ENCODE measurements around the gene CPEB4.

The CPEB4 gene

DNA sequence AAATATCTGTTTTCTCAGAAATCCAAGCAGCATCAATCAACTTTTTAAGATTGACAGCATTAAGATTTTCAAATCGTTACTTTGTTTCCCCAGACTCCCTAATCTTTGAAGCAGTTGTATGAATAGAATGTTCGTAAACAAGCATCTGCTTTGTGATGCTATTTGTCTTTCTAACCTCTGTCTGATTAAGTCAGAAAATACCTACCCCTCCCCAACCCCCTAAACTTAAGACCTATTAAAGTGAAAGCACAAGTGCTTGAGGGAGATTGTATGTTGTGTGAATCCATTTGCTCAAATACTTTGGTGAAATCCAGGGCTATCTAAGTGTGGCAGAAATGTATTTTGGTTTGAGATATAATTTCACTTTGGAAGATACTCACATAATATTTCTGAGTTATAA is 53.0 kb downstream of the CPEB4 start:
- DNase-seq (ENCODE audit: low read depth in 3 of 3, low spot score in 1 of 3): no peak

- DNase-seq (ENCODE audit: low read depth in 3 of 3, low spot score in 1 of 3): no peak
These were observed 53.7 kb downstream of the CPEB4 start for GRCh38 chr5:173941758-173942401.

DNA sequence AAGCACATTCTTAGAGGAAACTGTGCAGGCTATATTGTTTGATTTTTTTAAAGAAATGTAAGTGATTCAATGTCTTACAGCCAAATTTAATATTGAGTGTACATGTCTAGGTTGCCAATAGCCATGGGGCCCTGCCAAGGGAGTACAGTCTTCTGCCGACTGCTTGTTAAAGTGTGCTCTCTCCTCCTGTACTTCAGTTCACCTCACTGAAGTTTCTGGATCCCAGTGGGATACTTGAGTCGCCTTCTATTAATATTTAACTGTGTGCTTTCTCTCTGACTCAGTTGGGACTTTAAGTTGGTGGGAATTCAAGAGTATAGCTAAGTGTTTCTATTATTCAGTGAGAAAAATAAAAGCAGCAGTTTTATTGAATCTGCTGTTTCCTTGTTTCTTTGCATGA is 56.4 kb downstream of the CPEB4 start:
- no peak for DNase-seq (ENCODE audit: low read depth in 3 of 3, low spot score in 1 of 3)

DNA sequence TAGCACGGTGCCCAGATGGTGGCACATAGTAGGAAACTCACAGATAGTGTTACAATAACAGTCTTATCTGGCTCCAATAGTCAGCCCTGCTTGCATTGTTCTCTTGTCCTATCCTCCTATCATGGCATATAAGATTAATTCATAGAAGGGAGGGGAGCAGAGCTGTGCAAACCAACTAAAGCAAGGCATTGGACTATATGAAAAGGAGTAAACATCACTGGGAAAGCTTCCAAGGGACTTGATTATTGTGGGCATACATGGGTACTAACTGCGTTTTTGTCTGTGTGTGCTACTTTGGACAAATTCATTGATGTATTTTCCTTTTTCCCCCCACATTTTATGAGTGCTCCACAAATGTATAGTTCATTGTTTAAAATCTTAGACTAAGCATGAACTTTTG is 57.0 kb downstream of the CPEB4 start:
- no peak for DNase-seq (ENCODE audit: low read depth in 3 of 3, low spot score in 1 of 3)

DNA sequence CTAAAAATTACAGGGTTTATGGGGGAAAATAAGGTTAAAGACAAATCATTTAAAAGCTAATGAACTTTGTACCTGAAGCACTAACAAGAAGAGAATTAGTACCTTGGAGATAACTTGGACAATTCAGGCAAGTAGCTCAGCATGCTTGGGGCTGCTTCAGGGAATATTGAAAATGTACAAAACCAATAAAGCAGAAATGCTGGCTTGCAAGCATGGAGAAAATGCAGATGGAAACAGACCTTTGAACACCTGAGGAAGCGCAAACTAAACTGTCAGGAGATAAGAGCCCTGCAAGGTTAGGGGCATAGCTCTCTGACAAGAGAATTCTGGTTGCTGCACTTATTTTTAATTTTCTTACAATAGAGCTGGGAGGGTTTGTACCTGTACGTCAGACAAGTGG is 58.2 kb downstream of the CPEB4 start:
- DNase-seq (ENCODE audit: low read depth in 3 of 3, low spot score in 1 of 3): no peak

DNA sequence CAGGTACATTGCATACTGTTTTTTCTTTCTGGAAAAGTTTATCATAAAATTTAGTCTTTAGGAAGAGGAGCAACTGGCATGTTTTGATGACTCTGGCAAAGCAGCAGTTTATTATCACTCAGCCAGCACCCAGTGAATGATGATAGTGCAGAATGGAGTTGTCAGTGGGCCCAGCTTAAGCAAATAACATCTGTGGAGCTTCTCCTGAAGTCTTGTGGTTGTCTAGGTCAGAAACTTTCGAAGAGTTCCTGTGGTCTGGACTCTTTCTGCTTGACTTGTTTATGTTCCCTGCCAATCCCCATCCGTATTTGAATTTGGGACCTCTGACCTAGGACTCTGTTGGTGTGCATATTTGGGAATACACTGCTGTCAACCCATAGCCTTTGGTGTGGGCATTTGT is 62.7 kb downstream of the CPEB4 start:
- DNase-seq (ENCODE audit: low read depth in 3 of 3, low spot score in 1 of 3): no peak

DNA sequence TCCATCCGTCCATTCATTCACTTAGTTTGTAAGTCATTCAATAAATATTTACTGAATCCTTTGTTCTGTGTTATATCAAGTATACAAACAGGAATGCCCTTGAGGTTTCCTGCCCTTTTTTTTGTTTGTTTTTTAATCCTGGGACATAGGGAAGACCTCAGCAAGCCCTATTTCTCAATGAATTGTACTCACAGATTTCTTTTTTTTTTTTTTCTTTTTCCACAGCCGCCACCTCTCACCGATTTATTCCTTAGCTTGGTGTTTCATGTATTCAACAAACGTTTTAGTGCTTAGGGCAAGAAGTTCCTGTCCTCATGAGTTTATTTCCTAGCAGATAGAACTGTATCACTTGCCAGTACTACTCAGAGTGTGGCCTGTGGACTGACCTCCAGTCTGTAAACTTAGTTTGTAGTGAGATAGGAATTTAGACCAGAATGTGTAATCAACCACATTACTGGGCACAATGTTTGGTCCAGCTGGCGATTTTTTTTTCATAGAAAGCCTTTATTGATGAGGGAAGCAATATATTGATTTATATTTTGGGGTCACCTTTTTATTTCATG is 65.5 kb downstream of the CPEB4 start:
- no peak for DNase-seq (ENCODE audit: low read depth in 3 of 3, low spot score in 1 of 3)

- no peak for DNase-seq (ENCODE audit: low read depth in 3 of 3, low spot score in 1 of 3)
These were observed 66.7 kb downstream of the CPEB4 start for GRCh38 chr5:173954671-173955521.

GRCh38 chr5:173960986-173961385 is 72.8 kb downstream of the CPEB4 start:
- DNase-seq (ENCODE audit: low read depth in 3 of 3, low spot score in 1 of 3): no peak

GRCh38 chr5:173961418-173961817 is 73.3 kb downstream of the CPEB4 start:
- DNase-seq (ENCODE audit: low read depth in 3 of 3, low spot score in 1 of 3): no peak

GRCh38 chr5:173962436-173962972 is 74.4 kb downstream of the CPEB4 start:
- DNase-seq (ENCODE audit: low read depth in 3 of 3, low spot score in 1 of 3): no peak

GRCh38 chr5:173963182-173963838 is 75.2 kb downstream of the CPEB4 start:
- DNase-seq (ENCODE audit: low read depth in 3 of 3, low spot score in 1 of 3): no peak

DNA sequence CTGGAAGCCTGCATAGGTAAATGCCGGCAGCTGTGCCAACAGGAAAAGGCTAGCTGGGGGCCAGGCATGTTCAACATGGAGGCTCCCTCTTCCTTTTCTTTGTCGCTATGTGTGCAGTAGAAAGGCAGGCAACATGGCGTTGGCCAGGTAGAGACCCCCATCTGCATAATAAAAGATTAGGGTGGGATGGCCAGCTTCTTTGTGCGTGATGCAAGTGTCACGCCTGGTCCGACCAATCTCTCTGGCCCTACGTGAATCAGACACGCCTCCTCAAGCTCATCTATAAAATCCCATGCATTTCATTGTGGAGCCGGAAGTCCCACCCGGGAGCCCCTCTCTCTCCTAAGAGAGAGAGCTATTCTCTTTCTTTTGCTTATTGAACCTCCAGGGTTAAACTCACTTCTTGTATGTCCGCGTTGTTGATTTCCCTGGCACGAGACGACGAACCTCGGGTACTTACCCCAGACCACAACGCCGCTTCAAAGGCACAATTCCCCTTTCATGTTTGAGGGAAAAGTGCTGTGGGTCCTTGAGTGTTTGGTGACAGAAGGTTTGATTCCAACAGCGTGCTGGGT is 75.8 kb downstream of the CPEB4 start:
- DNase-seq (ENCODE audit: low read depth in 3 of 3, low spot score in 1 of 3): no peak

DNA sequence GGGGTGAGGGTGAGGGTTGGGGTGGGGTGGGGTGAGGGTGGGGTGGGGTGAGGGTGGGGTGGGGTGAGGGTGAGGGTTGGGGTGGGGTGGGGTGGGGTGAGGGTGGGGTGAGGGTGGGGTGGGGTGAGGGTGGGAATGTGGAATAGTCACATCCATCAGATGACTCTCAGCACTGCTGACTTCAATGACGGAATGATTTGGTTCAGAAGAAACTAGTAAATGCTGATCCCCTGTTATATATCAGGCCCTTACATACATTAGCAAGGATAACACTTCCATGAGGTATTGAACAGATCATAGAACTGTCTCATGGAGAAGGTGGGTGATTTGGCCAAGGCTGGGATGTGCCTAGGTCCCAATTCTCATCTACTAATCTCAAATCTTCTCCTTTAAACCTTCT is 76.4 kb downstream of the CPEB4 start:
- DNase-seq (ENCODE audit: low read depth in 3 of 3, low spot score in 1 of 3): no peak

- DNase-seq (ENCODE audit: low read depth in 3 of 3, low spot score in 1 of 3): no peak
These were observed 79.1 kb downstream of the CPEB4 start for GRCh38 chr5:173967241-173967640.

- no peak for DNase-seq (ENCODE audit: low read depth in 3 of 3, low spot score in 1 of 3)
These were observed 80.1 kb downstream of the CPEB4 start for GRCh38 chr5:173968154-173968797.

GRCh38 chr5:173969167-173970049 is 81.3 kb downstream of the CPEB4 start:
- DNase-seq (ENCODE audit: low read depth in 3 of 3, low spot score in 1 of 3): no peak

GRCh38 chr5:173970878-173971650 is 82.9 kb downstream of the CPEB4 start:
- no peak for DNase-seq (ENCODE audit: low read depth in 3 of 3, low spot score in 1 of 3)
